K562 (cell line): Measurements from ENCODE around the gene ZFPM1. TPM values are rescaled to one million over a fixed set of nuclear protein-coding genes. Genes with fewer than 3 reads are reported as not detected.

Experiments used
- BRD9 ChIP-seq: fragments of 450-650 bp; IDR thresholded peaks from 2 replicates; pipeline ENCODE4 v1.6.1; 2018; ENCODE audit warnings: low read depth; ENCODE audit not compliant: partially characterized antibody
- CBFA2T2 ChIP-seq: fragments of 450-650 bp; conservative IDR thresholded peaks from 2 replicates; pipeline ENCODE4 v1.6.1; 2017; ENCODE audit warnings: mild to moderate bottlenecking
- CHD1 ChIP-seq: fragments of 200-600 bp; sonication (generic); IDR thresholded peaks from one replicate; pipeline ENCODE4 v1.6.1; 2012; ENCODE audit warnings: mild to moderate bottlenecking, moderate library complexity, low read length, inconsistent platforms
- CREBBP ChIP-seq: IDR thresholded peaks from one replicate; pipeline ENCODE4 v1.6.1; 2012; ENCODE audit warnings: low read depth, mild to moderate bottlenecking, control low read depth, inconsistent platforms, low read length
- CSDE1 ChIP-seq, 2 experiments: fragments of 450-650 bp; IDR thresholded peaks; 2 replicates each; pipeline ENCODE4 v1.6.1; 2016; ENCODE audit warnings: mild to moderate bottlenecking in 1 of 2
- ZFP1 ChIP-seq: fragments of 450-650 bp; formaldehyde crosslinking; IDR thresholded peaks from 2 replicates; pipeline ENCODE4 v1.4.0; 2020; ENCODE audit warnings: mild to moderate bottlenecking, mixed read lengths
- ZNF282 ChIP-seq: sonication (generic); formaldehyde crosslinking; IDR thresholded peaks from 2 replicates; pipeline ENCODE4 v1.8.1; 2023; ENCODE audit warnings: missing genetic modification reagents
- ZNF766 ChIP-seq: fragments of 200-800 bp; sonication (Bioruptor generic); conservative IDR thresholded peaks from 2 replicates; pipeline ENCODE4 v1.6.1; 2016; ENCODE audit warnings: missing genetic modification characterization, missing compliant biosample characterization
- polyA plus RNA-seq, 8 experiments: library from polyadenylated mRNA; depleted of rRNA in 4 of 8; stranded (reverse) in 5 of 8; unstranded in 3 of 8; fragments of >200 nt; fragmentation: Nextera tagmentation in 2 of 8; fragmentation: Illumina TruSeq in 1 of 8; extraction: Ambion mirVana in 2 of 8; extraction: Trizol in 1 of 8; gene quantifications; 2 replicates each; pipeline versions ENCODE4 v1.2.1 to v1.2.3, GENCODE V29; 2011 to 2014; ENCODE audit warnings: inconsistent platforms in 1 of 8, missing spikeins in 1 of 8
- total RNA-seq, 7 experiments: library from RNA; depleted of rRNA in 6 of 7; stranded (reverse); fragments of >200 nt in 6 of 7; fragmentation: Illumina TruSeq in 2 of 7; extraction: Trizol in 2 of 7; gene quantifications; 2 replicates each; pipeline versions ENCODE4 v1.2.1 to v1.2.3, GENCODE V29; 2011 to 2021; ENCODE audit warnings: low replicate concordance in 1 of 7
- TF ChIP-seq, protein P1 (sequence below), 2 experiments: fragments of 150-350 bp in 1 of 2; IDR thresholded peaks; 2 replicates each; pipeline ENCODE4 v1.6.1; 2012 to 2016; ENCODE audit warnings: low read depth in 2 of 2, low read length in 2 of 2, mild to moderate bottlenecking in 1 of 2, moderate library complexity in 1 of 2
- TF ChIP-seq, protein P2 (sequence below): fragments of 250-450 bp; sonication (Bioruptor Pico); IDR thresholded peaks from 2 replicates; pipeline ENCODE4 v1.8.0; 2021; ENCODE audit warnings: mild to moderate bottlenecking, moderate library complexity
- TF ChIP-seq, protein P3 (sequence below): IDR thresholded peaks from 2 replicates; pipeline ENCODE4 v1.6.1; 2016; ENCODE audit warnings: missing genetic modification characterization, missing compliant biosample characterization
- TF ChIP-seq, protein P4 (sequence below): sonication (generic); formaldehyde crosslinking; IDR thresholded peaks from 2 replicates; pipeline ENCODE4 v1.8.1; 2022; ENCODE audit warnings: missing genetic modification reagents
- TF ChIP-seq, protein P5 (sequence below), 2 experiments: fragments of 450-650 bp; IDR thresholded peaks; 2 replicates each; pipeline ENCODE4 v1.6.1; 2018; ENCODE audit warnings: mild to moderate bottlenecking in 2 of 2, low read depth in 1 of 2; ENCODE audit not compliant: partially characterized antibody in 2 of 2

The ZFPM1 gene
- total and polyA plus RNA-seq, 9 of the 15 experiments (the other 6 are each of a cell fraction or from before 2014, with no cell fraction given) = 0.03 to 35.9 (median 1.4) TPM

DNA sequence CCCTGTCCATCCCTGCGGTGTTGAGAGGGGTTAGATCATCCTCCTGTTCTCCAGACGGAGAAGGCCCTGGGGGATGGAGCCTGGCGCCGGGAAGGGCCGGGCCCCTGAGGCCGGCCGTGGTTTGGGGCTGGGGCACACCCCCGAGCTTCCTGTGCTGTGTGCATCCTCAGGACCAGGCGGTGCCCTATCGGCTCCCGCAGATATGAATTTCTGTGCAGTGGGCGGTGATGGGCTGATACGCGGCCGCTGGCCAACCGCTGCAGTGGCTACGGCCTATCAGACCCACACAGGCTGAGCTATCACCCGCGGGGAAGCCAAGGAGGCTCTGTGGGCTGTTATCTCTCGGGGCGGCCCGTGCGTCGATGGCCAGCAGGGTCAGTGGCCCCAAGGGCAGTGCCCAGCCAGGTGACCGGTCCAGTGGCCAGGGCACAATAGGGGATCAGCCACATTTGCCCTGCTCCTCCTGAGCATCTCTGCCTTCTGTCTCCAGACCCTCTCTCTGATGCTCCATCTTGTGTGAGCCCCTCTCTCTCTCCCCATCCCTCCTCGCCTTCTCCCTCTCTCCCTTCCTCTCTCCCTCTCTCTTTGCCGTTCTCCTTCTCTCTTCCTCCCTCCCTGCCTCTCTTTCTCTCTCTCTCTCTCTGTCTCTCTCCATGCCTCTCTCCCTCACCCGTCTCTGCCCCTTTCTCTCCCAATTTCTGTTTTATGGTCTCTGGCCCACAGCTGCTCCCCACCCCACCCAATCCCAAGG lies 38.7 kb downstream of the ZFPM1 start (continued):
- TF ChIP-seq, protein P1, sequence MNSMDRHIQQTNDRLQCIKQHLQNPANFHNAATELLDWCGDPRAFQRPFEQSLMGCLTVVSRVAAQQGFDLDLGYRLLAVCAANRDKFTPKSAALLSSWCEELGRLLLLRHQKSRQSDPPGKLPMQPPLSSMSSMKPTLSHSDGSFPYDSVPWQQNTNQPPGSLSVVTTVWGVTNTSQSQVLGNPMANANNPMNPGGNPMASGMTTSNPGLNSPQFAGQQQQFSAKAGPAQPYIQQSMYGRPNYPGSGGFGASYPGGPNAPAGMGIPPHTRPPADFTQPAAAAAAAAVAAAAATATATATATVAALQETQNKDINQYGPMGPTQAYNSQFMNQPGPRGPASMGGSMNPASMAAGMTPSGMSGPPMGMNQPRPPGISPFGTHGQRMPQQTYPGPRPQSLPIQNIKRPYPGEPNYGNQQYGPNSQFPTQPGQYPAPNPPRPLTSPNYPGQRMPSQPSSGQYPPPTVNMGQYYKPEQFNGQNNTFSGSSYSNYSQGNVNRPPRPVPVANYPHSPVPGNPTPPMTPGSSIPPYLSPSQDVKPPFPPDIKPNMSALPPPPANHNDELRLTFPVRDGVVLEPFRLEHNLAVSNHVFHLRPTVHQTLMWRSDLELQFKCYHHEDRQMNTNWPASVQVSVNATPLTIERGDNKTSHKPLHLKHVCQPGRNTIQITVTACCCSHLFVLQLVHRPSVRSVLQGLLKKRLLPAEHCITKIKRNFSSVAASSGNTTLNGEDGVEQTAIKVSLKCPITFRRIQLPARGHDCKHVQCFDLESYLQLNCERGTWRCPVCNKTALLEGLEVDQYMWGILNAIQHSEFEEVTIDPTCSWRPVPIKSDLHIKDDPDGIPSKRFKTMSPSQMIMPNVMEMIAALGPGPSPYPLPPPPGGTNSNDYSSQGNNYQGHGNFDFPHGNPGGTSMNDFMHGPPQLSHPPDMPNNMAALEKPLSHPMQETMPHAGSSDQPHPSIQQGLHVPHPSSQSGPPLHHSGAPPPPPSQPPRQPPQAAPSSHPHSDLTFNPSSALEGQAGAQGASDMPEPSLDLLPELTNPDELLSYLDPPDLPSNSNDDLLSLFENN (IDR thresholded peaks at IDR 0.05; ENCODE audit: low read depth in 2 of 2, low read length in 2 of 2) = peak in 1 of 2 experiments; percentile 99; a peak in 2 of 4 replicates
- TF ChIP-seq, protein P2, sequence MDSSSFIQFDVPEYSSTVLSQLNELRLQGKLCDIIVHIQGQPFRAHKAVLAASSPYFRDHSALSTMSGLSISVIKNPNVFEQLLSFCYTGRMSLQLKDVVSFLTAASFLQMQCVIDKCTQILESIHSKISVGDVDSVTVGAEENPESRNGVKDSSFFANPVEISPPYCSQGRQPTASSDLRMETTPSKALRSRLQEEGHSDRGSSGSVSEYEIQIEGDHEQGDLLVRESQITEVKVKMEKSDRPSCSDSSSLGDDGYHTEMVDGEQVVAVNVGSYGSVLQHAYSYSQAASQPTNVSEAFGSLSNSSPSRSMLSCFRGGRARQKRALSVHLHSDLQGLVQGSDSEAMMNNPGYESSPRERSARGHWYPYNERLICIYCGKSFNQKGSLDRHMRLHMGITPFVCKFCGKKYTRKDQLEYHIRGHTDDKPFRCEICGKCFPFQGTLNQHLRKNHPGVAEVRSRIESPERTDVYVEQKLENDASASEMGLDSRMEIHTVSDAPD (CRISPR knock-in tag) = no peak
- TF ChIP-seq ZNF766 (CRISPR knock-in tag) (peak; percentile 94), BRD9 (peak; percentile 67), CBFA2T2 (peak; percentile 99), CSDE1 (IDR thresholded peaks at IDR 0.05) (0 out of 4 replicates have a peak, but pooled peaks of 1 of the 2 experiments have one; percentile 22), ZFP1 (CRISPR knock-in tag) (no peak), CHD1 (no peak), ZNF282 (CRISPR knock-in tag) (no peak), CREBBP (no peak)
- TF ChIP-seq, protein P3, sequence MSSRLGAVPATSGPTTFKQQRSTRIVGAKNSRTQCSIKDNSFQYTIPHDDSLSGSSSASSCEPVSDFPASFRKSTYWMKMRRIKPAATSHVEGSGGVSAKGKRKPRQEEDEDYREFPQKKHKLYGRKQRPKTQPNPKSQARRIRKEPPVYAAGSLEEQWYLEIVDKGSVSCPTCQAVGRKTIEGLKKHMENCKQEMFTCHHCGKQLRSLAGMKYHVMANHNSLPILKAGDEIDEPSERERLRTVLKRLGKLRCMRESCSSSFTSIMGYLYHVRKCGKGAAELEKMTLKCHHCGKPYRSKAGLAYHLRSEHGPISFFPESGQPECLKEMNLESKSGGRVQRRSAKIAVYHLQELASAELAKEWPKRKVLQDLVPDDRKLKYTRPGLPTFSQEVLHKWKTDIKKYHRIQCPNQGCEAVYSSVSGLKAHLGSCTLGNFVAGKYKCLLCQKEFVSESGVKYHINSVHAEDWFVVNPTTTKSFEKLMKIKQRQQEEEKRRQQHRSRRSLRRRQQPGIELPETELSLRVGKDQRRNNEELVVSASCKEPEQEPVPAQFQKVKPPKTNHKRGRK (tag) = peak; percentile 75
- TF ChIP-seq, protein P4, sequence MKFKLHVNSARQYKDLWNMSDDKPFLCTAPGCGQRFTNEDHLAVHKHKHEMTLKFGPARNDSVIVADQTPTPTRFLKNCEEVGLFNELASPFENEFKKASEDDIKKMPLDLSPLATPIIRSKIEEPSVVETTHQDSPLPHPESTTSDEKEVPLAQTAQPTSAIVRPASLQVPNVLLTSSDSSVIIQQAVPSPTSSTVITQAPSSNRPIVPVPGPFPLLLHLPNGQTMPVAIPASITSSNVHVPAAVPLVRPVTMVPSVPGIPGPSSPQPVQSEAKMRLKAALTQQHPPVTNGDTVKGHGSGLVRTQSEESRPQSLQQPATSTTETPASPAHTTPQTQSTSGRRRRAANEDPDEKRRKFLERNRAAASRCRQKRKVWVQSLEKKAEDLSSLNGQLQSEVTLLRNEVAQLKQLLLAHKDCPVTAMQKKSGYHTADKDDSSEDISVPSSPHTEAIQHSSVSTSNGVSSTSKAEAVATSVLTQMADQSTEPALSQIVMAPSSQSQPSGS (CRISPR knock-in tag) = no peak
- TF ChIP-seq, protein P5, sequence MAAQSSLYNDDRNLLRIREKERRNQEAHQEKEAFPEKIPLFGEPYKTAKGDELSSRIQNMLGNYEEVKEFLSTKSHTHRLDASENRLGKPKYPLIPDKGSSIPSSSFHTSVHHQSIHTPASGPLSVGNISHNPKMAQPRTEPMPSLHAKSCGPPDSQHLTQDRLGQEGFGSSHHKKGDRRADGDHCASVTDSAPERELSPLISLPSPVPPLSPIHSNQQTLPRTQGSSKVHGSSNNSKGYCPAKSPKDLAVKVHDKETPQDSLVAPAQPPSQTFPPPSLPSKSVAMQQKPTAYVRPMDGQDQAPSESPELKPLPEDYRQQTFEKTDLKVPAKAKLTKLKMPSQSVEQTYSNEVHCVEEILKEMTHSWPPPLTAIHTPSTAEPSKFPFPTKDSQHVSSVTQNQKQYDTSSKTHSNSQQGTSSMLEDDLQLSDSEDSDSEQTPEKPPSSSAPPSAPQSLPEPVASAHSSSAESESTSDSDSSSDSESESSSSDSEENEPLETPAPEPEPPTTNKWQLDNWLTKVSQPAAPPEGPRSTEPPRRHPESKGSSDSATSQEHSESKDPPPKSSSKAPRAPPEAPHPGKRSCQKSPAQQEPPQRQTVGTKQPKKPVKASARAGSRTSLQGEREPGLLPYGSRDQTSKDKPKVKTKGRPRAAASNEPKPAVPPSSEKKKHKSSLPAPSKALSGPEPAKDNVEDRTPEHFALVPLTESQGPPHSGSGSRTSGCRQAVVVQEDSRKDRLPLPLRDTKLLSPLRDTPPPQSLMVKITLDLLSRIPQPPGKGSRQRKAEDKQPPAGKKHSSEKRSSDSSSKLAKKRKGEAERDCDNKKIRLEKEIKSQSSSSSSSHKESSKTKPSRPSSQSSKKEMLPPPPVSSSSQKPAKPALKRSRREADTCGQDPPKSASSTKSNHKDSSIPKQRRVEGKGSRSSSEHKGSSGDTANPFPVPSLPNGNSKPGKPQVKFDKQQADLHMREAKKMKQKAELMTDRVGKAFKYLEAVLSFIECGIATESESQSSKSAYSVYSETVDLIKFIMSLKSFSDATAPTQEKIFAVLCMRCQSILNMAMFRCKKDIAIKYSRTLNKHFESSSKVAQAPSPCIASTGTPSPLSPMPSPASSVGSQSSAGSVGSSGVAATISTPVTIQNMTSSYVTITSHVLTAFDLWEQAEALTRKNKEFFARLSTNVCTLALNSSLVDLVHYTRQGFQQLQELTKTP (IDR thresholded peaks at IDR 0.05; ENCODE audit: low read depth in 1 of 2, partially characterized antibody in 2 of 2) = no peak
